Adrenal gland (tissue), 12 donors: Measurements from ENCODE around the gene LSS. TPM values are rescaled to one million over a fixed set of nuclear protein-coding genes. Genes with fewer than 3 reads are reported as not detected.

ENCODE experiments used
- DNase-seq, 7 donors: peaks; one replicate each; pipeline ENCODE4 v3.0.0-alpha.2; 2019 to 2020
- H3K27ac ChIP-seq, 5 donors: fragments of 200-600 bp; sonication (generic) in 4 of 5; 1 replicate in 3 of 5; 2 replicates in 2 of 5; pipeline versions ENCODE4 v1.5.1 to v1.8.0; 2016 to 2020; ENCODE audit warnings: mild to moderate bottlenecking in 1 of 5
- H3K27me3 ChIP-seq: fragments of 200-600 bp; 2 replicates; pipeline ENCODE4 v1.8.0; 2021
- H3K36me3 ChIP-seq, 2 donors: fragments of 200-600 bp; replicated peaks in 1 of 2; 1 replicate in 1 of 2; 2 replicates in 1 of 2; pipeline versions ENCODE4 v1.5.1 to v1.8.0; 2018 to 2022
- H3K4me1 ChIP-seq, 2 donors: fragments of 200-600 bp; replicated peaks in 1 of 2; 1 replicate in 1 of 2; 2 replicates in 1 of 2; pipeline versions ENCODE4 v1.5.1 to v1.8.0; 2018 to 2021
- H3K4me3 ChIP-seq, 4 donors: fragments of 200-600 bp; sonication (generic) in 3 of 4; one replicate each; pipeline ENCODE4 v1.5.1; 2016 to 2018
- H3K9me3 ChIP-seq, 3 donors: fragments of 200-600 bp; sonication (generic) in 1 of 3; replicated peaks in 1 of 3; 1 replicate in 2 of 3; 2 replicates in 1 of 3; pipeline versions ENCODE4 v1.5.1 to v1.8.0; 2016 to 2021
- CTCF ChIP-seq, 6 experiments: fragments of 450-650 bp in 4 of 6; fragments of 200-600 bp in 2 of 6; sonication (generic) in 1 of 6; IDR thresholded peaks; 1 replicate in 5 of 6; 2 replicates in 1 of 6; pipeline versions ENCODE4 v1.5.1 to v1.8.0; 2016 to 2021; ENCODE audit warnings: antibody characterized with exemption in 6 of 6, mild to moderate bottlenecking in 2 of 6, moderate library complexity in 1 of 6
- POLR2A ChIP-seq, 2 donors: fragments of 450-650 bp; IDR thresholded peaks; one replicate each; pipeline ENCODE4 v1.6.1; 2017; ENCODE audit warnings: antibody characterized with exemption in 2 of 2, mild to moderate bottlenecking in 2 of 2, moderate library complexity in 1 of 2
- WGBS, 4 donors: extraction: QIAGEN DNeasy Blood & Tissue Kit in 2 of 4; methylation state at CpG; one replicate each; pipeline versions ENCODE4 v1.1.5 to v1.1.7; 2013 to 2017; 5-methylcytosine and 5-hydroxymethylcytosine counted together
- intact Hi-C, 2 donors: fragments of 100-400 bp; cut with DNase I; formaldehyde crosslinking; loops; one replicate each; pipeline versions ENCODE4 v1.14.1 to v1.15.0; 2022 to 2023
- polyA plus RNA-seq, 3 donors: library from polyadenylated mRNA; stranded (reverse); fragments of 200-250 nt in 2 of 3; fragments of 350-450 nt in 1 of 3; fragmentation: Illumina TruSeq in 1 of 3; extraction: RNeasy Lipid Tissue Mini Kit (QIAGEN cat#74804) in 1 of 3; gene quantifications; one replicate each; pipeline ENCODE4 v1.2.3, GENCODE V29; 2013 to 2014
- total RNA-seq, 9 donors: library from RNA; depleted of rRNA in 4 of 9; stranded (reverse); fragments of >200 nt in 4 of 9; fragments of 120-200 nt in 1 of 9; fragmentation: NEBNext Ultra II Directional in 1 of 9; extraction: Animal tissue kit (Norgen Biotek cat#: 25700) in 1 of 9; gene quantifications; one replicate each; pipeline versions ENCODE4 v1.1.0 to v1.2.4, GENCODE V29; 2013 to 2023
- donor health status: healthy with polysubstance abuse.
- donor health status: Bipolar disorder and iron deficiency.
- donor health status: DM: yes; HTN: yes; CAD: no.
- donor health status: DM: no; HTN: no; CAD: no.
- donor health status: DM: no; HTN: no; CAD: no.
- donor health status: DM: yes; HTN: yes; CAD: no.

Gene LSS
- total and polyA plus RNA-seq, 12 donors, result 46.3 to 246 (median 79.8) TPM

- peak in 4 of 7 donors; percentile 14 to 43 (median 18) for DNase-seq
- Histone ChIP-seq H3K27ac (peak overlapping the region in 4 of 5 donors; percentile 10 to 97 (median 58)), H3K9me3 (no peaks in the 10 kb centered on the region), H3K36me3 (peaks cover 0 to 44% of the 10 kb centered on the region in 2 donors), H3K27me3 (no peaks in the 10 kb centered on the region), H3K4me1 (peaks cover 26 to 39% of the 10 kb centered on the region in 2 donors), H3K4me3 (no peak overlapping the region)
- intact Hi-C loops, result no loop called here
- TF ChIP-seq POLR2A (IDR thresholded peaks at IDR 0.05), result no peak
- TF ChIP-seq CTCF (IDR thresholded peaks at IDR 0.05), result no peak
- 93 to 95% (median 95%) methylated on average over 7 to 20 of the region's 20 CpGs for WGBS, 4 donors
Observed at GRCh38 chr21:46191686-46192575, 36.6 kb downstream of the LSS start.

- peaks cover 26 to 39% of the 10 kb centered on the region in 2 donors for H3K4me1 ChIP-seq
- no peak overlapping the region for H3K4me3 ChIP-seq
- H3K9me3 ChIP-seq, result no peaks in the 10 kb centered on the region
- 63 to 80% (median 65%) methylated on average over 1 to 4 of the region's 4 CpGs for WGBS, 4 donors
- intact Hi-C loops, result no loop called here
- H3K27me3 ChIP-seq, result no peaks in the 10 kb centered on the region
- DNase-seq, result peak; percentile 79 to 91 (median 88)
- H3K36me3 ChIP-seq, result peaks cover 0 to 37% of the 10 kb centered on the region in 2 donors
- no peak for TF ChIP-seq CTCF (IDR thresholded peaks at IDR 0.05)
- TF ChIP-seq POLR2A (IDR thresholded peaks at IDR 0.05), result peak in 1 of 2 donors; percentile 58
- peak overlapping the region in 4 of 5 donors; percentile 72 to 97 (median 85) for H3K27ac ChIP-seq
Observed at GRCh38 chr21:46191257-46191685, 37.3 kb downstream of the LSS start.

GRCh38 chr21:46190491-46191131, 38.0 kb downstream of the LSS start:
- intact Hi-C loops, result no loop called here
- H3K36me3 ChIP-seq, result peaks cover 0 to 30% of the 10 kb centered on the region in 2 donors
- H3K4me3 ChIP-seq, result no peak overlapping the region
- H3K27me3 ChIP-seq, result no peaks in the 10 kb centered on the region
- H3K9me3 ChIP-seq, result no peaks in the 10 kb centered on the region
- WGBS, 4 donors, result 66 to 86% (median 85%) methylated on average over 6 to 15 of the region's 15 CpGs
- TF ChIP-seq CTCF (IDR thresholded peaks at IDR 0.05) (no peak), POLR2A (IDR thresholded peaks at IDR 0.05) (no peak)
- DNase-seq, result peak in 2 of 7 donors; percentile 14 to 19
- peaks cover 26 to 39% of the 10 kb centered on the region in 2 donors for H3K4me1 ChIP-seq
- peak overlapping the region; percentile 0 to 97 (median 73) for H3K27ac ChIP-seq

- no peaks in the 10 kb centered on the region for H3K9me3 ChIP-seq
- H3K4me1 ChIP-seq, result peaks cover 26 to 39% of the 10 kb centered on the region in 2 donors
- H3K27me3 ChIP-seq, result no peaks in the 10 kb centered on the region
- peaks cover 0 to 25% of the 10 kb centered on the region in 2 donors for H3K36me3 ChIP-seq
- H3K4me3 ChIP-seq, result no peak overlapping the region
- 94 to 100% (median 96%) methylated on average over 1 to 14 of the region's 14 CpGs for WGBS, 4 donors
- DNase-seq, result peak in 4 of 7 donors; percentile 14 to 54 (median 20)
- TF ChIP-seq POLR2A (IDR thresholded peaks at IDR 0.05), result no peak
- TF ChIP-seq CTCF (IDR thresholded peaks at IDR 0.05), result no peak
- intact Hi-C loops, result no loop called here
- peak overlapping the region in 4 of 5 donors; percentile 76 to 97 (median 96) for H3K27ac ChIP-seq
Observed at GRCh38 chr21:46189959-46190490, 38.5 kb downstream of the LSS start.
